B cell (primary cell): ENCODE results near the gene DAZAP2. TPM values are rescaled to one million over a fixed set of nuclear protein-coding genes. Genes with fewer than 3 reads are reported as not detected.

Experiments used
- ATAC-seq: fragments of 200-7000 bp; cut with Tn5 transposase; one replicate; pipeline ENCODE4 v1.10.0; 2021; ENCODE audit warnings: low read depth, mild to moderate bottlenecking, moderate number of reproducible peaks, moderate library complexity
- CTCF ChIA-PET: fragments of 350-600 bp; sonication (Branson Sonifier 250); formaldehyde crosslinking; loops from one replicate; lab custom pipeline; 2021; ENCODE audit warnings: antibody characterized with exemption, inconsistent platforms; lab: Charles Lee
- POLR2A ChIA-PET: fragments of 350-600 bp; sonication (Branson Sonifier 250); formaldehyde crosslinking; loops from one replicate; lab custom pipeline; 2021; ENCODE audit warnings: antibody characterized with exemption; lab: Charles Lee
- DNase-seq: peaks from one replicate; pipeline ENCODE4 v3.0.0; 2013
- H2AFZ ChIP-seq: 2 replicates; pipeline ENCODE4 v1.6.1; 2012; ENCODE audit warnings: mild to moderate bottlenecking, low read depth, low read length; ENCODE audit not compliant: insufficient read depth, poor library complexity, severe bottlenecking
- H3K27ac ChIP-seq, 2 donors: 1 replicate in 1 of 2; 2 replicates in 1 of 2; pipeline ENCODE4 v1.5.1; 2012 to 2013; ENCODE audit warnings: low read length in 2 of 2, mild to moderate bottlenecking in 2 of 2, moderate library complexity in 1 of 2
- H3K27me3 ChIP-seq, 4 experiments: fragments of 200-600 bp in 1 of 4; sonication (generic) in 1 of 4; replicated peaks in 1 of 4; 1 replicate in 2 of 4; 2 replicates in 2 of 4; pipeline versions ENCODE4 v1.6.1 to v1.7.0; 2013 to 2016; ENCODE audit warnings: low read length in 3 of 4, mild to moderate bottlenecking in 2 of 4, mixed read lengths in 1 of 4, moderate library complexity in 1 of 4; ENCODE audit not compliant: insufficient read depth in 4 of 4, control insufficient read depth in 3 of 4; ENCODE audit errors: control extremely low read depth in 1 of 4
- H3K36me3 ChIP-seq, 2 experiments: replicated peaks in 1 of 2; 1 replicate in 1 of 2; 2 replicates in 1 of 2; pipeline versions ENCODE4 v1.6.1 to v1.7.1; 2013; ENCODE audit warnings: low read length in 1 of 2; ENCODE audit not compliant: insufficient read depth in 2 of 2, control insufficient read depth in 1 of 2; ENCODE audit errors: control extremely low read depth in 1 of 2, extremely low read depth in 1 of 2
- H3K4me1 ChIP-seq, 2 donors: fragments of 200-600 bp in 1 of 2; sonication (generic) in 1 of 2; 1 replicate in 1 of 2; 2 replicates in 1 of 2; pipeline versions ENCODE4 v1.5.1 to v1.6.1; 2013 to 2017; ENCODE audit warnings: low read length in 2 of 2; ENCODE audit not compliant: control insufficient read depth in 2 of 2, insufficient read depth in 2 of 2
- H3K4me2 ChIP-seq: replicated peaks from 2 replicates; pipeline ENCODE3; 2012; ENCODE audit warnings: mild to moderate bottlenecking, low read depth, low read length; ENCODE audit not compliant: poor library complexity, severe bottlenecking
- H3K4me3 ChIP-seq, 5 experiments: fragments of 200-600 bp in 1 of 5; sonication (generic) in 1 of 5; 1 replicate in 3 of 5; 2 replicates in 2 of 5; pipeline versions ENCODE4 v1.5.1 to v1.7.0; 2011 to 2016; ENCODE audit warnings: low read length in 4 of 5, mild to moderate bottlenecking in 4 of 5, low read depth in 2 of 5, control low read depth in 1 of 5, moderate library complexity in 1 of 5; ENCODE audit not compliant: insufficient read depth in 1 of 5; ENCODE audit errors: control extremely low read depth in 1 of 5, extremely low read depth in 1 of 5
- H3K79me2 ChIP-seq: fragments of 200-600 bp; sonication (generic); one replicate; pipeline ENCODE4 v1.6.0; 2016; ENCODE audit warnings: low read length; ENCODE audit not compliant: control insufficient read depth, insufficient read depth
- H3K9ac ChIP-seq: fragments of 200-600 bp; sonication (generic); 2 replicates; pipeline ENCODE4 v1.6.1; 2017; ENCODE audit warnings: mild to moderate bottlenecking, low read length, moderate library complexity
- H3K9me3 ChIP-seq, 3 donors: one replicate each; pipeline versions ENCODE4 v1.6.1 to v1.7.1; 2013; ENCODE audit warnings: low read length in 2 of 3; ENCODE audit not compliant: control insufficient read depth in 2 of 3, insufficient read depth in 1 of 3; ENCODE audit errors: control extremely low read depth in 1 of 3
- H4K20me1 ChIP-seq: 2 replicates; pipeline ENCODE4 v1.6.0; 2012; ENCODE audit warnings: mild to moderate bottlenecking, low read length; ENCODE audit not compliant: insufficient read depth, control insufficient read depth, poor library complexity, severe bottlenecking
- H3K27ac Mint-ChIP-seq: one replicate; pipeline ENCODE4 v1.8.0; 2021; ENCODE audit warnings: mixed read lengths
- H3K27me3 Mint-ChIP-seq: one replicate; pipeline ENCODE4 v1.8.0; 2021; ENCODE audit warnings: mixed read lengths
- H3K4me1 Mint-ChIP-seq: one replicate; pipeline ENCODE4 v1.8.0; 2021; ENCODE audit warnings: mixed read lengths
- H3K4me3 Mint-ChIP-seq: one replicate; pipeline ENCODE4 v1.8.0; 2021; ENCODE audit warnings: mixed read lengths
- H3K9me3 Mint-ChIP-seq: one replicate; pipeline ENCODE4 v1.8.0; 2022; ENCODE audit warnings: mixed read lengths; ENCODE audit not compliant: insufficient read depth
- EZH2 ChIP-seq: IDR thresholded peaks from 2 replicates; pipeline ENCODE4 v1.6.1; 2012; ENCODE audit warnings: borderline replicate concordance, low read depth, mild to moderate bottlenecking, moderate library complexity, low read length; ENCODE audit not compliant: insufficient read depth, poor library complexity, severe bottlenecking
- WGBS: methylation state at CpG from one replicate; pipeline ENCODE4 v1.1.5; 2013; ENCODE audit warnings: missing lambda C conversion rate; ENCODE audit not compliant: insufficient coverage; 5-methylcytosine and 5-hydroxymethylcytosine counted together
- intact Hi-C: fragments of 100-400 bp; cut with micrococcal nuclease; formaldehyde crosslinking; loops from one replicate; pipeline ENCODE4 v1.10.0; 2022
- polyA plus RNA-seq: library from polyadenylated mRNA; depleted of rRNA; stranded (reverse); fragments of >200 nt; gene quantifications from 2 replicates; pipeline ENCODE4 v1.2.3, GENCODE V29; 2012
- total RNA-seq, 2 donors: library from RNA; stranded (reverse); fragments of 120-200 nt in 1 of 2; gene quantifications; 1 replicate in 1 of 2; 2 replicates in 1 of 2; pipeline versions ENCODE4 v1.2.3 to v1.2.4, GENCODE V29; 2013 to 2022
- TF ChIP-seq, protein P1 (sequence below): fragments of 200-600 bp; IDR thresholded peaks from one replicate; pipeline ENCODE4 v1.8.0; 2022; ENCODE audit warnings: antibody characterized with exemption, mild to moderate bottlenecking

DAZAP2 gene
- total and polyA plus RNA-seq, 2 donors (not counting 1 experiment from before 2014, with no cell fraction given), result 233 to 620 TPM

DNA sequence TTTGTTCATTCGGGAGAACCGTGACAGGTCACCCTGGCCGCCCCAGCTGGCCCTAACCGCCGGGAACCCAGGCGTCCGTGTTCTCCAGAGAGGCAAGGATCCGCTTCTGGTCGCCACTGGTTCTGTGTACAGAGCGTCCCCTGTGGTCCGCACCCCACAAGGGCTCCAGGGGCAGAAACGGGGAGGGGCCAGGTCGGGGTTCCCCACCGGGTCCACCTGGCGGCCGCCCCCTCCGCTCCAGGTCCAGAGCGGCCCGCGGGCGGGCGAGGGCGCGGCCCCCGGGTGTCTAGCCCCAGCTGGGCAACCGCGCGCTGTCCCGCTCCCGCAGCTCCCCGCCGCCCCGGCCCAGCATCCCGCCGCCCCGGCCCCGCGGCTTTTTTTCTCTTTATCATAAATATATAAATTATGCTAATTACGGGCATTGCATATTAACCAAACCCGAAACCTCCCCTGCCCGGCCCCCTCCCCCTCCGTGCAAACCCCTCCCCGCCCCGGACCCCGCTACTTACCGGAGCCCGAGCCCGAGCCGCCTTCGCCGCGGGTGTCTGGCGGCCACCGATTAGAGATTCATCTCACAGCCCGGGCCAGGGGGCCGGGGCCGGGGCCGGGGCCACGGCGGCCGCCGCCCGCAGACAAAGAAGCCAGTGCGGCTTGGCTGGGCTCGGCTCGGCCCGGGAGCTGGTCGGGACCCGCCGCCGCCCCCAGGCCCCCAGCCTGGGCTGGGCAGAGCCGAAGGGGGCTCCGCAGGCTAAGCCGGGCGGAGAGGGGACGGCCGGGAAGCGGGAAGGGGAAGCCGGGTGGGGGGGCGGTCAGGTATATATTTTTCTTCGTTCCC, 21.3 kb upstream of the DAZAP2 start:
- Histone ChIP-seq H3K9ac (peak overlapping the region; percentile 82), H3K27me3 (no peaks in the 10 kb centered on the region), H3K36me3 (no peaks in the 10 kb centered on the region), H3K4me3 (peak overlapping the region in 4 of 5 experiments; percentile 68 to 86 (median 78)), H3K27ac (peak overlapping the region; percentile 85 to 93), H4K20me1 (no peaks in the 10 kb centered on the region), H3K79me2 (peaks cover 3% of the 10 kb centered on the region), H3K9me3 (no peaks in the 10 kb centered on the region), H3K4me1 (peaks cover 6 to 18% of the 10 kb centered on the region in 2 donors), H2AFZ (peak overlapping the region; percentile 84), H3K4me2 (peak overlapping the region; percentile 96)
- peaks cover 19% of the 10 kb centered on the region for H3K4me1 Mint-ChIP-seq
- peak overlapping the region; percentile 96 for H3K27ac Mint-ChIP-seq
- no peaks in the 10 kb centered on the region for H3K27me3 Mint-ChIP-seq
- ChIA-PET CTCF (interaction anchor here (0.6 to 2.4 kb wide), 15 partner anchors 13 to 452 kb away, joined by 3 to 20 read pairs (median 3); partner anchors contain the start of genes CSRNP2, DAZAP2 and SMAGP), POLR2A (interaction anchor here (0.6 to 2.5 kb wide), 30 partner anchors 10 to 453 kb away, joined by 3 to 70 read pairs (median 5); partner anchors contain the start of genes CSRNP2, DAZAP2, SLC11A2 and TFCP2)
- DNase-seq (peak; percentile 78), ATAC-seq (peak; percentile 70)
- H3K4me3 Mint-ChIP-seq, result peak overlapping the region; percentile 95
- H3K9me3 Mint-ChIP-seq, result no peaks in the 10 kb centered on the region
- 2% methylated on average over 40 of the region's 81 CpGs for WGBS
- no peak for TF ChIP-seq EZH2
- TF ChIP-seq, protein P1, sequence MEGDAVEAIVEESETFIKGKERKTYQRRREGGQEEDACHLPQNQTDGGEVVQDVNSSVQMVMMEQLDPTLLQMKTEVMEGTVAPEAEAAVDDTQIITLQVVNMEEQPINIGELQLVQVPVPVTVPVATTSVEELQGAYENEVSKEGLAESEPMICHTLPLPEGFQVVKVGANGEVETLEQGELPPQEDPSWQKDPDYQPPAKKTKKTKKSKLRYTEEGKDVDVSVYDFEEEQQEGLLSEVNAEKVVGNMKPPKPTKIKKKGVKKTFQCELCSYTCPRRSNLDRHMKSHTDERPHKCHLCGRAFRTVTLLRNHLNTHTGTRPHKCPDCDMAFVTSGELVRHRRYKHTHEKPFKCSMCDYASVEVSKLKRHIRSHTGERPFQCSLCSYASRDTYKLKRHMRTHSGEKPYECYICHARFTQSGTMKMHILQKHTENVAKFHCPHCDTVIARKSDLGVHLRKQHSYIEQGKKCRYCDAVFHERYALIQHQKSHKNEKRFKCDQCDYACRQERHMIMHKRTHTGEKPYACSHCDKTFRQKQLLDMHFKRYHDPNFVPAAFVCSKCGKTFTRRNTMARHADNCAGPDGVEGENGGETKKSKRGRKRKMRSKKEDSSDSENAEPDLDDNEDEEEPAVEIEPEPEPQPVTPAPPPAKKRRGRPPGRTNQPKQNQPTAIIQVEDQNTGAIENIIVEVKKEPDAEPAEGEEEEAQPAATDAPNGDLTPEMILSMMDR, result peak; percentile 40
- intact Hi-C loops, result loop anchor here (1.0 to 5.0 kb wide), 5 partner anchors 44 to 1790 kb away; partner anchors contain the start of genes EIF4B, SMAGP and TFCP2
